Esophagus squamous epithelium (tissue), 5 donors: ENCODE measurements around the gene SORL1. TPM values are rescaled to one million over a fixed set of nuclear protein-coding genes. Genes with fewer than 3 reads are reported as not detected.

Experiments used
- DNase-seq: peaks from one replicate; lab custom pipeline; 2025; lab: John Stamatoyannopoulos, UW
- H3K27ac ChIP-seq, 4 donors: fragments of 200-600 bp; sonication (generic); one replicate each; pipeline ENCODE4 v1.5.1; 2016 to 2019; ENCODE audit warnings: mild to moderate bottlenecking in 1 of 4
- H3K27me3 ChIP-seq, 4 donors: fragments of 200-600 bp; sonication (generic); 1 replicate in 3 of 4; 2 replicates in 1 of 4; pipeline versions ENCODE4 v1.5.1 to v1.6.0; 2017 to 2021; ENCODE audit warnings: antibody characterized with exemption in 1 of 4
- H3K36me3 ChIP-seq, 3 donors: fragments of 200-600 bp; sonication (generic); one replicate each; pipeline ENCODE4 v1.5.1; 2016 to 2019
- H3K4me1 ChIP-seq, 3 donors: fragments of 200-600 bp; sonication (generic); one replicate each; pipeline ENCODE4 v1.5.1; 2017 to 2019
- H3K4me3 ChIP-seq, 4 donors: fragments of 200-600 bp; sonication (generic); 1 replicate in 3 of 4; 2 replicates in 1 of 4; pipeline ENCODE4 v1.5.1; 2016 to 2019; ENCODE audit warnings: mild to moderate bottlenecking in 2 of 4, moderate library complexity in 1 of 4
- H3K9me3 ChIP-seq, 3 donors: fragments of 200-600 bp; sonication (generic); one replicate each; pipeline ENCODE4 v1.5.1; 2016 to 2019
- CTCF ChIP-seq, 6 experiments: fragments of 450-650 bp in 4 of 6; fragments of 200-600 bp in 2 of 6; sonication (generic) in 2 of 6; IDR thresholded peaks; one replicate each; pipeline ENCODE4 v1.5.1; 2016 to 2019; ENCODE audit warnings: antibody characterized with exemption in 6 of 6, mild to moderate bottlenecking in 4 of 6, moderate library complexity in 4 of 6
- POLR2A ChIP-seq, 4 donors: fragments of 450-650 bp; IDR thresholded peaks; one replicate each; pipeline ENCODE4 v1.6.1; 2017; ENCODE audit warnings: antibody characterized with exemption in 4 of 4, mild to moderate bottlenecking in 4 of 4, moderate library complexity in 3 of 4
- WGBS, 2 donors: methylation state at CpG; one replicate each; pipeline ENCODE4 v1.1.5; 2018; 5-methylcytosine and 5-hydroxymethylcytosine counted together
- intact Hi-C: fragments of 100-400 bp; cut with DNase I; formaldehyde crosslinking; loops from one replicate; pipeline ENCODE4 v1.15.0; 2022
- total RNA-seq, 4 donors: library from RNA; depleted of rRNA; stranded (reverse); fragments of >200 nt; gene quantifications; one replicate each; pipeline ENCODE4 v1.1.0, GENCODE V29; 2016
- donor health status: DM: yes; HTN: yes; CAD: no.

The SORL1 gene
- total RNA-seq, 4 donors from 2014 or later: 6.8 to 19.9 (median 16.3) TPM

DNA sequence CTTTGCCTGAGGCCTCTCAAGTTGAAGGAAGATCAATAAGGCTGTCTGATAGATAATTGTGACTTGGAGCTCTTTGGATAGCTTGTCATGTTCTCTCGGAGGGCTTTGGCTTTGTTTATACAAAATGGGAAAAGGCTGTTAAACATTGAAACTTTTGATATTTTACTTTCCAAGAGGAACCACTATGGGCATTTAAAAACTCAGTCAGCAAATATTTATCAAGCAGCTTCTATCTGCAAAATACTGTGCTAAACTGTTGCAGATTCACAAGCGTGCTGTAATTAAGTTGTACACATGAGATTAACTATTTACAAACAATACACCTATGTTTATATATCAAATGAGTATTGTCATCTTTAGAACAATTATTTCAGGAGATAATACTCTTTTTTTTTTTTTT lies 34.5 kb upstream of the SORL1 start:
- WGBS, 2 donors: 24 to 49% methylated on average over 2 of the region's 2 CpGs
- no peak for DNase-seq

DNA sequence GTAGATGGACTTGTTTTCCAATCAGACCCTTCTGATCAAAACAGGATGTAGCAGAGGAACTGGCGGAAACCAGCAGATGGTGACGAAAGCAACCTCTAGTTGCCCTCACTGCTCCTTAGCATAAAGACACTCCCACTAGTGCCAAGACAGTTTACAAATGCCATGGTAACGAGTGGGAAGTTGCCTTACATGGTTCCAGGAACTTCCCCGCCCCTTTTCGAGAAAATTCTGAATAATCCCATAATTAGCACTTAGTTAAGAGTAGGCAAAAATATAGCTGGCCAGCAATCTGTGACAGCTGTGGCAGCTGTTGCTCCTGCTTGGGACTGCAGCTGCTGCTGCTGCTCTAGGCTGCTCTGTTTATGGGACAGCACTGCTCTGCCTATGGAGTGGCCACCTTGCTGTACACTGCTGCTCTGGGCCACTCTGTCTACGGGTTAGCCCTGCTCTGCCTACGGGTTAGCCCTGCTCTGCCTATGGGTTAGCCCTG lies 33.4 kb upstream of the SORL1 start:
- intact Hi-C loops: no loop called here
- Histone ChIP-seq H3K9me3 (no peaks in the 10 kb centered on the region), H3K4me1 (peaks cover 7 to 31% (median 20%) of the 10 kb centered on the region in 3 donors), H3K27me3 (no peaks in the 10 kb centered on the region), H3K27ac (peak overlapping the region in 1 of 4 donors; percentile 26), H3K4me3 (no peak overlapping the region), H3K36me3 (no peaks in the 10 kb centered on the region)
- DNase-seq: no peak
- TF ChIP-seq CTCF (IDR thresholded peaks at IDR 0.05): no peak
- no peak for TF ChIP-seq POLR2A (IDR thresholded peaks at IDR 0.05)
- 52 to 76% methylated on average over 7 of the region's 7 CpGs for WGBS, 2 donors

More for the DNA sequence above, 34.5 kb upstream of the SORL1 start:
- intact Hi-C loops: no loop called here
- H3K9me3 ChIP-seq: no peaks in the 10 kb centered on the region
- peaks cover 7 to 31% (median 20%) of the 10 kb centered on the region in 3 donors for H3K4me1 ChIP-seq
- no peaks in the 10 kb centered on the region for H3K36me3 ChIP-seq
- H3K27me3 ChIP-seq: no peaks in the 10 kb centered on the region
- H3K27ac ChIP-seq: peak overlapping the region in 2 of 4 donors; percentile 37 to 68
- TF ChIP-seq CTCF (IDR thresholded peaks at IDR 0.05): no peak
- no peak for TF ChIP-seq POLR2A (IDR thresholded peaks at IDR 0.05)
- H3K4me3 ChIP-seq: no peak overlapping the region

- Histone ChIP-seq H3K27ac (no peak overlapping the region), H3K36me3 (no peaks in the 10 kb centered on the region), H3K9me3 (no peaks in the 10 kb centered on the region), H3K27me3 (no peaks in the 10 kb centered on the region), H3K4me1 (peaks cover 7 to 31% (median 20%) of the 10 kb centered on the region in 3 donors), H3K4me3 (no peak overlapping the region)
- TF ChIP-seq CTCF (IDR thresholded peaks at IDR 0.05) (no peak), POLR2A (IDR thresholded peaks at IDR 0.05) (no peak)
- WGBS, 2 donors: 77 to 79% methylated on average over 4 of the region's 4 CpGs
- DNase-seq: no peak
- intact Hi-C loops: no loop called here
These were observed 32.3 kb upstream of the SORL1 start for GRCh38 chr11:121419836-121420235.

DNA sequence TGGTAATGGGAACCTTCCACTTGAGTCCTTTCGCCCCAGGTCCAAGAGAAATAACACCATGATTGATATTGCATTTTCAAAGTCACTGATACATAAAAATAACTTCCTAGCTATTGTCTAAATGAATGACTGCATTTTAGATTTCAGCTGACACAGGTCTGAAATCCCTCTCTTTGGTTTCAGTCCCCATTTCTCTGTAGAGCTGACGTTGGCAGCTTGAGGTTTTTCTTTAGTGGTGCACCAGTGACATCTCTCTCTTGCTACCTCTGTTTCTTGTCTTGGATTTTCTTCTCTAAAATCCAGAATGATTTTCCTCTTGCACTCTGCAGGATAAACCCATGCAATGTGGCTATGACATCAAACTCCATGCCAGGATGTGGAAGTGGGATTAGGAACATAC lies 31.7 kb upstream of the SORL1 start:
- Histone ChIP-seq H3K36me3 (no peaks in the 10 kb centered on the region), H3K4me1 (peaks cover 7 to 30% (median 20%) of the 10 kb centered on the region in 3 donors), H3K27me3 (no peaks in the 10 kb centered on the region), H3K9me3 (no peaks in the 10 kb centered on the region), H3K4me3 (no peak overlapping the region), H3K27ac (no peak overlapping the region)
- intact Hi-C loops: no loop called here
- DNase-seq: no peak
- no peak for TF ChIP-seq CTCF (IDR thresholded peaks at IDR 0.05)
- TF ChIP-seq POLR2A (IDR thresholded peaks at IDR 0.05): no peak
- 74 to 75% methylated on average over 2 of the region's 2 CpGs for WGBS, 2 donors

DNA sequence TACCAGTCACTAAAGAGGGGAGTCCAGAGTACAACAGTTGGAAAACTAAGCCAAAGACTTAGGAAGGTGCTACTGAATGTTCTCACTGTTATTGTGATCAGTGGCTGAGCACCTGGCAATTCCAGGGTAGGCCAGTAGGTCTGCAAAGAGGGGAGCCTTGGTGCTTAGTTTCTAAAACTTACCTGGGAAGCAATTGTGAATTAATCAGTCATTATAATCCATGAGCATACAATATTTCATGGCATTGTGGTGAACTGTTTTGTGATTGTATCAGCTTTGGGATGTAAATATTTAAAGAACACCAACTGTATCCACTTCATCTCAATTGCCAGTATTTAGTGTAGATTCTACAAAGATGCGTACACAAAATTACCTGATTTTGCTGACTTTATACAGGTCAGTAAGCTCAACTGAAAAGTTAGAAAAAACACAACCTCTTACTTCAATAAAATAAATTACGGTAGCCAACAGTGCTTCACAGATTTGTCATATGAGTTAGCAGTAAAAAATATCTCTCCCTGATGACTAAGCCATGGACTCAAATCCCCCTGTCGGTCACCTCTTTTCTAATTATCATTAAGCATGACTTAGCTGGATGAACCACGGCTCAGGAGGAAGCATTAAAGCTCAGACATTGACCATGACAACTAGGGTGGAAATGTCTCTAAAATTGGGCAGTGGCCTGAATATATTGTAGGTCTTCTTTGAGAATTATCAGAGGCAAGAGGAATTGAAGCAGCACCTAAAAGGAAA lies 30.8 kb upstream of the SORL1 start:
- no peaks in the 10 kb centered on the region for H3K9me3 ChIP-seq
- TF ChIP-seq POLR2A (IDR thresholded peaks at IDR 0.05) (no peak), CTCF (IDR thresholded peaks at IDR 0.05) (no peak)
- H3K4me1 ChIP-seq: peaks cover 7 to 20% (median 11%) of the 10 kb centered on the region in 3 donors
- 53 to 61% methylated on average over 4 of the region's 4 CpGs for WGBS, 2 donors
- peaks cover 0 to under 1% (median 0%) of the 10 kb centered on the region in 4 donors for H3K27me3 ChIP-seq
- no peaks in the 10 kb centered on the region for H3K36me3 ChIP-seq
- no peak for DNase-seq
- no peak overlapping the region for H3K27ac ChIP-seq
- intact Hi-C loops: no loop called here
- H3K4me3 ChIP-seq: no peak overlapping the region
